Urothelium cell line (cell line): ENCODE measurements around the gene RPL21.
"Not testable (repeated sequence)": the region's sequence is repeated elsewhere in the genome, so short reads cannot be mapped to it uniquely, and the experiment has no call there.

Source experiments
- DNase-seq: peaks from one replicate; pipeline ENCODE4 v3.0.0; 2011; ENCODE audit warnings: low spot score, mixed read lengths
- FAIRE-seq: peaks from 2 replicates; lab custom pipeline; 2011; peaks lifted over from hg19 to GRCh38; lab: Jason Lieb, UNC

The RPL21 gene

DNA sequence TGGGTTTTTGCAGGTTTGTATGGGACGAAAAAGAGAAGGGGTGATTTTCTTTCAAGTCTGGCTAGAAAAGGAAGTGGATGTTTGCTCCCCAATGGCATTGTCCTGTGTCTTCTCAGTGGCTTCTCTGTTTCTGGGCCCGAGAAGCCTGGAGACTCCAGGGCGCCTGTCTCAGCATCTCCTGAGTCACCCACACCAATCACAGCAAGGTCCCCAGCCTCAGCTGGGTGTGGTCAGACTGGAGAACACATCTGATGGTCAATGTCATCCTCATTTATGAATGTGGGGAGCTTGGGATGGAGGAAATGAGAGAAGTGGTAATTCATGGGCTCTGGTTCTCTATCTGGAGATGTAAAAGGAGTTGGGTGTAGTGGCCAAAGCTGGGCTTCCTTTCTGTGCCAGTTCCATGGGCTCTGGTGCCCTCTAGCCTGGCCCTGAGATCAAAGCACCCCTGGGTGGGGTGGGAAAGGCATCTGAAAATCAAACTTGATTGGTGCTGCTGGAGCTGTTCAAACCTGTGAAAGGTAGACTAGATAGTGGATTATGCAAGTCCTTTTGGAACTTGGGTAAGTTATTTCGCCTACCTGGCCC, 32.6 kb downstream of the RPL21 start:
- FAIRE-seq (no peak), DNase-seq (no peak)

DNA sequence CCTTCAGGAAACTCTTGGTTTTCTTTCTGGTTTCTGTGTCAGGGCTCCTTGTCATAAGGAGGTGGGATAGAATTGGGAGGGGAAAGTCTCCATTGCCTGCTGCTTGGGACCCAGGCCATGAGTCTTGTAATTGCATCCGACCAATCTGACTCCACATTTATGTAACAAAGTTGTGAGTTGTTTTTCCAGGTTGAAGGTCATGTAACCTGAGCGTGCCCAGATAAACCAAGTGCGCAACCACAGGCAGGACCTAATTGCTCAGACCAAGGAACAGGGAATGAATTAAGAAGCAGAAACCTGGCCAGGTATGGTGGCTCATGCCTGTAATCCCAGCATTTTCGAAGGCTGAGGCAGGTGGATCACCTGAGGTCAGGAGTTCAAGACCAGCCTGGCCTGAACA, 37.0 kb downstream of the RPL21 start:
- no peak for FAIRE-seq

DNA sequence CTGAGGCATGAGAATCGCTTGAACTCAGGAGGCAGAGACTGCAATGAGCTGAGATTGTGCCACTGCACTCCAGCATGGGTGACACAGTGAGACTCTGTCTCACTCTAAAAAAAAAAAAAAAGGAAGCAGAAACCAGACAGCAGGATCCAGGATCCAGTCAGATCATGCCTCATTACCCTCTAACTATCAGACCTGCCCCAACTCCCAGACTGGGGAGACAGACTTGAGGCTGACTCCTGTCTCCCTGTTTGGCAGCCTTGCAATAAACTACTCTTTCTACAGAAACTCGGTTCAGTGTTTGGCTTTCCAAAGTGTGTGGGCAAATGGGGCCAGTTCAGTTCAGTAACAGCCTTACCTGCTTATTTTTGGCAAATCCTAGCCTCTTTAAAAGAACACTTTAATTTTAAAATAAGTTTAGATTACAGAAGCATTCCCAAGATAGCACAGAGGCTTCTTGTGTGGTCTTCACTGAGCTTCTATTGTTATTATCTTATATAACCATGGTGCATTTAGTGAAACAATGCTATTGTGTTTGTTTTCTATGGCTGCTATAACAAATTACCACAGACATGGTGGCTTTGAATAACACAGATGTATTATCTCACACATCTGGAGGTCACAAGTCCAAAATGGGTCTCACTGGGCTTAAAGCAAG, 37.8 kb downstream of the RPL21 start:
- DNase-seq = no peak
- no peak for FAIRE-seq

More for the DNA sequence above, 37.0 kb downstream of the RPL21 start:
- DNase-seq = no peak

DNA sequence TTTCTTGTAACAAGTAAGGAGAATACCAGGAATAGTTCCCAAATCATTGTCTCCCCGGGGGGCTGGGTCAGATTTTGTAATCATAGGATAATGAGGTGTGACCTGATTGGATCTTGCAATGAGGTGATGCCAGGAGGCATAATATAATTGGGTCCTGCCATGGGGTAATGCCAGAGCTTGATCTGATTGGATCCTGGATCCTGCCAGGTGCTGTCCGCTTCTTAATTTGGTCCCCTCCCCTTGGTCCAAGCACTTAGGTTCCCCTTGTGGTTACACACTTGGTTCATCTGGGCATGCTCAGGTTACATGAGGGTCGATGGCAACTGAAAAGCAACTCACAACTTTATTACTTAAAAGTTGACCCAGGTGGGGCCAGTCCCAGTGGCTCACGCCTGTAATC, 39.4 kb downstream of the RPL21 start:
- FAIRE-seq = no peak

DNA sequence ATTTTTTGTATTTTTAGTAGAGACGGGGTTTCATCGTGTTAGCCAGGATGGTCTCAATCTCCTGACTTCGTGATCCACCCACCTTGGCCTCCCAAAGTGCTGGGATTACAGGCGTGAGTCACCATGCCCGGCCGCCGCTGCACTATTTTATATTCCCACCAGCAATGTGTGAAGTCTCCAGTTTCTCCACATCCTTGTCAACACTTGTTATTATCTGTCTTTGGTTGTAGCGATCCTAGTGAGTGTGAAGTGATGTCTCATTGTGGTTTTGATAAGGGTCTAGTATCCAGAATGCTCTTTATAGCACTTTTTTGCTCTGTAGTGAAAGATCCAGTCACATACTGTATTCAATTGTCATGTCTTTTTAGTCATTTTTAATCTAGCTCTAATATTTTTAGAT, 40.6 kb downstream of the RPL21 start:
- not testable (repeated sequence) for FAIRE-seq

More for the DNA sequence above, 39.4 kb downstream of the RPL21 start:
- DNase-seq = no peak

DNA sequence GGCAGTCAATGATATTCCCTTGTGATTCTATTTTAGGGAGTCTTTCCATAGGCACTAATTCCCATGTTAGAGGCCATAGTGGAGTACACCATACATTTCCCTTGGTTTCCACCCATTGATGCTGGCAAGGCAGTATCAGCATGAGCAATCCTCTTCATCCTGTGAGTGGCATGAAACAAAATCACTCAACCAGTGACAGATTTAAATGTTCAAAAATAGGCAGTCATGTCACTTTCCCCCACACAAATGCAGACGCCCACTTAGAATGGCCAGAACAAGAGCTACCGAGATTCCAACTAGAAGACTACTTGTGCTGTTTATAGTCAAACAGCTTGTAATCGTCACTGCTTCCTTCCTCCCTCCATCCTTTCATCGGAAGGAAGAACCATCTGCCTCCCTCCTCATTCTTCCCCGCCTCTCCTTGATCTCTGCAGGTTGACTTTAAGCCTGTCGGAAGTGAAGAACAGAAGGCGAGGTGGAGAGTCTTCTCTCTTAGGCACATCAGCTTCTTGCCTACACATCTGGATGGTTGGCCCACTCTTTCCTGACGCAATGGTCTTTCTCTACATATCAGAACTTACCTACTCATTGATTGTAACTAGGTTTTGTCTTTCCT, 41.8 kb downstream of the RPL21 start:
- FAIRE-seq (no peak), DNase-seq (no peak)

More for the DNA sequence above, 40.6 kb downstream of the RPL21 start:
- DNase-seq = not testable (repeated sequence)

DNA sequence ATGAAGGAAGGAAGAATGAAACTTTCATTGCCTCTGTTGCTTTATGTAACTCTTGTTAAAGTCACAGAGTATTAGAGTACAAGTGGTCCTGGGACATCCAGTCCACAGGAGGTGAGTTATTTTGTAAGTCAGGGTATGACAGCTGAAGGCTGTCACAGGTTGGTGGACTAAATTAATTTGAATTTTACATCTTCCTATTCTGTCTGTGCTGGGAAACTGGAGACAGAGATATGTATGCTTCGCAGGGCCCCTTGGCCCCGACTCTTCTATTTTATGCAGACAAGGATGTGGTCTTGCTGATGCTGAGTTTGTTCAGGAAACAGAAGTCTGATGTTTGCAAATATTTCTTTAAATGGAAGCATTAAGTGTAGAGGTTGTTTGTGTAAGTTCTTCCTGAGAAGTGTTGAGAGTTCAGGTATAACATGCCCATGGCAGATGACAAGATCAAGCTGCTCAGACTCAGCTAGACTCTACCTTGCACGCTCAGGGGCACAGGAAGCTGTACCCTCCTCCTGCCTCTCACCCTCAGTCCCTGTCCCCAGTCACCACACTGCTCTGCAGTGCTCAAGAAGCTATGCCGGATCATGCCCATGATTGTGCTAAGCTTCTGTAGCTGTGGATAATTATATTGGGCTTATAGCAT, 42.6 kb downstream of the RPL21 start:
- no peak for FAIRE-seq

DNA sequence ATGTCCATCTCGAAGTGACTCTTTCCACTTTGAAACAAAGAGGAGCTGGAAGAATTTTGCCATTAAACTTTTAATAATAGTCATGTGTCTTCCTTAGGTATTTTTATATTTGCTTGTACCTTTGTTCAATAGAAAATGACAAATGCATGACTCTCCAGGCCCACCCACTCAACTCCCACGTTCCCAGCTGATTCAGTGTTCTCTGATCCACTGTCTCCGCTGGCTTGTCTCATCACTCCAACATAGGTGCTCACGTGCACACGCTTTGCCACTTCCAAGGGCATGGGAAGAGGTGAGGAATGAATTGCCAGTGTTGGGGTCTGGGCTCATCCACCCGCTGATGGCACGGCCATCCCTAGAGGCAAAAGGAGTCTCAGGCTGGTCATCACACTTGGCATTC, 43.7 kb downstream of the RPL21 start:
- FAIRE-seq (no peak), DNase-seq (no peak)

More for the DNA sequence above, 42.6 kb downstream of the RPL21 start:
- DNase-seq = no peak

DNA sequence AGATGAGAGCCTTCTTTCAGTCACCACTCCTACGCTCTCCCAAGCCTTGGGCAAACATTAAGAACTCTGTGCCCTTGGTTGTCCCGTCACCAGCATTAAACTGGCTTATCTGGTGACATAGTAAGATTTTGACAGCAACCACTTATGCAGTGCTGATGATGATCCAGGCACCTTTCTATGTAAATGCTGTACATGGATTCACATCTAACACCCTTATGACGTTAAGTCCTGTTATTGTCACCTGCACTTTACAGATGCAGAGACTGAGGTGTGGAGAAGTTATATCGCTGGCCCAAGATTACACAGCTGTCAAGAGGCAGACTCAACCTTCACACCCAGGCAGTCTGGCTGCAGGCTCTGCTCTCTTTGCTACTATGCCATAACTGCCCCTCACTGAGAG, 44.3 kb downstream of the RPL21 start:
- FAIRE-seq (no peak), DNase-seq (no peak)

DNA sequence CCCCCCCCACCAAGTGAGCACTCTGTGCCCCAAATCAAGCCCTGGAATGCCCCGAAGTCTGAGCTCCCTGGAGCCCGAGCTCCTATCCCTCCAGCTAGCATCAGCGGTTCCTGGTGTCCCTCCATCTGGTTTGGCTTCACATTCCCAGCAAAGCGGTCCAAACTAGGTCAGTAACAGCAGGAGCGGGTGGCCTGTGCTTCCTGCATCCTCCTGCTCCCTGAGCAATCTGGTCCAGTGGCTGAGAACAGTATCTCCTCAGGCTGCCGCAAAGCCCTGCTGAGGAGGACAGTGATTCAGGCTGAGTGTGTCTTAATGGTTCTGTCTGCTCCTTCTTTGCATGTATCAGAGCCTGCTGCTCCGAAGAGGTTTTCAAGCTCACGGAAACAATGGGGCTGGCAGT, 45.1 kb downstream of the RPL21 start:
- no peak for DNase-seq
- FAIRE-seq = no peak

DNA sequence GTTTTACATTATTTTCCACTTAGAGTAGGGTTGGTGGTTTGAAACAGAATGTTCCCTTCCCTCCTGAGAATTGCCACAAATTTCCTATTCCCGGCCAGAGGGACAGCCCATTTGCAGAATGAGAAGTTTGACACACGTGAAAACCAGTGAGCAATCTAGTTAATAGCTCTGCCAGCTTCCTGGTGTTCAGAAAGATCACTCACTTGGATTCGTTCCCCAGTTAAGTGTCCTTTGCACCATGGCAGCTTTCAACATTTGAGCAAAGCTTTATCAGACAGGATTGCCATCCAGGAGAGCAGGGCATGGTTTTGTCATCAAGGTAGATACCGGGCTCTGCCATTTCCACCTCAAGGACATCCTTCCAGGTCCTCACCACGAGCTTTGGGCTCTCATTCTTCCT, 47.5 kb downstream of the RPL21 start:
- DNase-seq (no peak), FAIRE-seq (no peak)

DNA sequence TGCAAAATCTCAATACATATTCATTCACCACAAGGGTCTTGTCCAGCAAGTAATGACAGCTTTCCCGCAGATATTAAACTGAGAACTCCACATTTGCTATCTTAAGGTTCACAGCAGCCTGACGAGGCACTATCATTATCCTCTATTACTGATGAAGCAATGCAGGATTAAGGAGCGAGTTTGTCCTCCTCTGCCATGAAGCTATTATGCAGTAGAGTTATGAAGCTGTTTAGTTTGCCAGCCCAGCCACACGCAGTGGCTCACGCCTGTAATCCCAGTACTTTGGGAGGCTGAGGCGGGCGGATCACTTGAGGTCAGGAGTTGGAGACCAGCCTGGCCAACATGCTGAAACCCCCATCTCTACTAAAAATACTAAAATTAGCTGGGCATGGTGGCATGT, 49.0 kb downstream of the RPL21 start:
- not testable (repeated sequence) for DNase-seq, FAIRE-seq

DNA sequence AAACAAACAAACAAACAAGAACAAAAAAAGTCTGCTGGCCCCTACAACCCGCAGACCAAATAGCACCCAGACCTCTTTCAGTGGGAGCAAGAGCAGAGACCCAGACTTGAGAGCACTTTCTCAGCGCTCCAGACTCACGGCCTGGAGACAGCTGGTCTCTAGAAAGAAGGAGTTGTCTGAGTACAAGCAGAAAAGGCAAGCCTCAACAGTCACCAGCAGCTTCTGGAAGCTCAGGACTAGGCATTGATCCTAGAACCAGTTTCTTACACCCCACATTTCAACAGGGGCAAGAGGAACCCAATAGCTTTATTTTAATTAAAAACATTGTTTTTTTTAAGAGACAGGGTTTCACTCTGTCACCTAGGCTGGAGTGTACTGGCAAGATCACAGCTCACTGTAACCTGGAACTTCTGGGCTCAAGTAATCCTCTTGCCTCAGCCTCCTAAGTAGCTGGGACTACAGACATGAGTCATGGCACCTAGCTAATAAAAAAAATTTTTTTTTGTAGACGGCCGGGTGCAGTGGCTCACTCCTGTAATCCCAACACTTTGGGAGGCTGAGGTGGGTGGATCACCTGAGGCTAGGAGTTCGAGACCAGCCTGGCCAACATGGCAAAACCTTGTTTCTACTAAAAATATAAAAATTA, 49.7 kb downstream of the RPL21 start:
- no peak for FAIRE-seq
- DNase-seq = no peak

DNA sequence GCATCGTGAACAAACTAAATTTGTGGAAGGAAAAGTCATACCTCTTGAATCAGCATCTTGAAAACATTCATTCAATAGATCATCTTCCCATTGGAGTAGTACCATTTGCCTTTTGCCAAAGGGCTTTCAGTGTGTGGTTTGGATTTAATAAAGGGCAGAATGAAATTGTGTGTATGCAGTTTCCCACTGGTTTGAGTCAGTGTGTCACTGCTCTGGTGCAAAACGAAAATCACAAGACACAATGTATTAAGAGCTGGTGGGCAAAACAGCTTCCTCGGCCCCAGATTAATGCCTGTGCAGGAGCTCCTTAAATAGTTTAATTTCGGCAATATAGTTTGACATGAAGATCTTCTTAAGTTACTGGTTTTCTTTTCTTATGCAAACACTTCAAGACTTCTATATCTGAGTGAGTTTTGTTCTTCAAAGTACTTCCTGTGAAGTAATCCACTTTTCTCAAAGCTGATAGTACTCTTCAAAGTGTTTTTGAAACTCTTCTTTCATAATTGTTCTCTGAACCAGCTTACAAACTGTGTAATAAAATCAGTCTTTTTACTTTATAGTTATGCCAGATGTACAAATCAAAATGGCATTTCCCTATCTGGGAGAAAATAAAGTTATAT, 51.4 kb downstream of the RPL21 start:
- DNase-seq (no peak), FAIRE-seq (no peak)

DNA sequence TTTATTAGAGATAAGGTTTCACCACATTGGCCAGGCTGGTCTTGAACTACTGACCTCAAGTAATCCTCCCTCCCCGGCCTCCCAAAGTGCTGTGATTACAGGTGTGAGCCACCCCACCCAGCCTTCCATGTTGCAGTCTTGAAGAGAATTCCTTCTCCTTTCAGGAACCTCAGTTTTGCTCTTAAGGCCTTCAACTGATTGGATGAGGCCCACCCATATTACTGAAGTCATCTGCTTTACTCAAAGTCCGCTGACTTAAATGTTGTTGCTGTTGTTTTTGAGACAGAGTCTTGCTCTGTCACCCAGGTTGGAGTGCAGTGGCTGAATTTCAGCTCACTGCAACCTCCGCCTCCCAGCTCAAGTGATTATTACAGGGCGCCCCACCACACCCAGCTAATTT, 52.7 kb downstream of the RPL21 start:
- no peak for FAIRE-seq
- no peak for DNase-seq

DNA sequence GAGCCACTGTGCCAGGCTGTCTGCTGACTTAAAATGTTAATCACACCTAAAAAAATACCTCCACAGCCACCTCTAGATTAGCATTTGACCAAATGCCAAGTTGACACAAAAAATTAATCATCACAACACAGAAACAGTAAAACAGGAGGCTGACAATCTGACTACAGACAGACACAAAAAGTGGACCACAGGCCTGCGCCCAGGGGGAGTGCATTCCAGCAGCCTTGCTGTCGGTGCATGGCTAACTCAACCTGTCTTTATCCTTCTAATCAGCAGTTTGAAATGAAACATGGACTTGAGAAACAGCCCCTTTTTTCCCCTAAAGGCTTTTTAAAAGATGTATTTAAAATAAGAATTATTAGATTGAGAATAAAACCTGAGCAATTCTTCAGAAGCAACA, 53.3 kb downstream of the RPL21 start:
- DNase-seq (no peak), FAIRE-seq (no peak)
